HG02678 (cell line): ENCODE results near the gene KRTAP5-7.
"Not testable (repeated sequence)": the region's sequence is repeated elsewhere in the genome, so short reads cannot be mapped to it uniquely, and the experiment has no call there.

ENCODE experiments used
- ATAC-seq: cut with Tn5 transposase; IDR thresholded peaks from one replicate; pipeline ENCODE4 v1.9.1; 2021; ENCODE audit warnings: mild to moderate bottlenecking, moderate library complexity; ENCODE audit not compliant: unreplicated experiment

KRTAP5-7 gene

GRCh38 chr11:71532036-71532610 lies 5.1 kb downstream of the KRTAP5-7 start:
- ATAC-seq: no peak

- not testable (repeated sequence) for ATAC-seq
Measured at GRCh38 chr11:71534711-71535608, 7.9 kb downstream of the KRTAP5-7 start.

- ATAC-seq: no peak
Measured at GRCh38 chr11:71535825-71536224, 8.8 kb downstream of the KRTAP5-7 start.

- ATAC-seq: no peak
Measured at GRCh38 chr11:71537537-71537936, 10.5 kb downstream of the KRTAP5-7 start.

- ATAC-seq: not testable (repeated sequence)
Measured at GRCh38 chr11:71537977-71538665, 11.1 kb downstream of the KRTAP5-7 start, which contains the start of gene KRTAP5-8. Gene KRTAP5-8, plus strand, starts transcription at chr11:71538025. Its CDS starts 31 bp downstream, at chr11:71538056.

GRCh38 chr11:71538666-71538990 lies 11.6 kb downstream of the KRTAP5-7 start:
- ATAC-seq: no peak

- ATAC-seq: no peak
Measured at GRCh38 chr11:71539017-71539416, 11.9 kb downstream of the KRTAP5-7 start.

GRCh38 chr11:71539971-71540370 lies 12.9 kb downstream of the KRTAP5-7 start:
- not testable (repeated sequence) for ATAC-seq

- ATAC-seq: not testable (repeated sequence)
Measured at GRCh38 chr11:71540521-71541304, 13.6 kb downstream of the KRTAP5-7 start.

GRCh38 chr11:71542382-71542781 lies 15.3 kb downstream of the KRTAP5-7 start:
- ATAC-seq: no peak

GRCh38 chr11:71542879-71543777 lies 16.1 kb downstream of the KRTAP5-7 start:
- no peak for ATAC-seq

- no peak for ATAC-seq
Measured at GRCh38 chr11:71543866-71544265, 16.8 kb downstream of the KRTAP5-7 start.

- no peak for ATAC-seq
Measured at GRCh38 chr11:71544525-71545214, 17.6 kb downstream of the KRTAP5-7 start.

- ATAC-seq: no peak
Measured at GRCh38 chr11:71545405-71545966, 18.4 kb downstream of the KRTAP5-7 start.

- no peak for ATAC-seq
Measured at GRCh38 chr11:71548120-71548519, 21.1 kb downstream of the KRTAP5-7 start, which contains the start of gene KRTAP5-9. Gene KRTAP5-9, plus strand, starts transcription at chr11:71548420. Its CDS starts 238 bp downstream, at chr11:71548658.

- no peak for ATAC-seq
Measured at GRCh38 chr11:71548716-71549151, 21.7 kb downstream of the KRTAP5-7 start.

GRCh38 chr11:71551711-71552110 lies 24.6 kb downstream of the KRTAP5-7 start:
- no peak for ATAC-seq

- ATAC-seq: no peak
Measured at GRCh38 chr11:71554996-71555395, 27.9 kb downstream of the KRTAP5-7 start.

GRCh38 chr11:71555508-71555907 lies 28.4 kb downstream of the KRTAP5-7 start:
- ATAC-seq: no peak
